WERI-Rb-1 (cell line): ENCODE measurements around the gene PPP1R12A.

Source experiments
- DNase-seq: peaks from one replicate; pipeline ENCODE4 v3.0.0-alpha.2; 2020
- H3K27ac ChIP-seq: fragments of 250-450 bp; sonication (Bioruptor Pico); 2 replicates; pipeline ENCODE4 v1.5.1; 2020; ENCODE audit warnings: mild to moderate bottlenecking, moderate library complexity
- H3K27me3 ChIP-seq: fragments of 250-450 bp; sonication (Bioruptor Pico); 2 replicates; pipeline ENCODE4 v1.5.1; 2021; ENCODE audit warnings: mild to moderate bottlenecking, low read depth, moderate library complexity; ENCODE audit not compliant: insufficient read depth, severe bottlenecking
- H3K36me3 ChIP-seq: fragments of 250-450 bp; sonication (Bioruptor Pico); 2 replicates; pipeline ENCODE4 v1.5.1; 2020; ENCODE audit warnings: mild to moderate bottlenecking, moderate library complexity
- H3K4me3 ChIP-seq: 2 replicates; pipeline ENCODE4 v1.5.1; 2011; ENCODE audit warnings: low read depth, mild to moderate bottlenecking, control low read depth, low read length
- H3K9me3 ChIP-seq: fragments of 250-450 bp; sonication (Bioruptor Pico); 2 replicates; pipeline ENCODE4 v1.5.1; 2021; ENCODE audit warnings: mild to moderate bottlenecking, moderate library complexity; ENCODE audit not compliant: severe bottlenecking
- CTCF ChIP-seq: IDR thresholded peaks from 2 replicates; pipeline ENCODE4 v1.5.1; 2011; ENCODE audit warnings: low read depth, mild to moderate bottlenecking, control low read depth, inconsistent platforms, low read length

The PPP1R12A gene

GRCh38 chr12:79843978-79844377 is 90.9 kb downstream of the PPP1R12A start:
- Histone ChIP-seq H3K27ac (no peak overlapping the region), H3K9me3 (peaks cover under 1% of the 10 kb centered on the region), H3K36me3 (peaks cover 28% of the 10 kb centered on the region)

GRCh38 chr12:79842630-79843029 is 92.3 kb downstream of the PPP1R12A start:
- Histone ChIP-seq H3K27ac (no peak overlapping the region), H3K9me3 (peaks cover 7% of the 10 kb centered on the region)

More at GRCh38 chr12:79843978-79844377, 90.9 kb downstream of the PPP1R12A start:
- no peak overlapping the region for H3K4me3 ChIP-seq
- no peak for TF ChIP-seq CTCF
- H3K27me3 ChIP-seq = no peaks in the 10 kb centered on the region
- DNase-seq = no peak

DNA sequence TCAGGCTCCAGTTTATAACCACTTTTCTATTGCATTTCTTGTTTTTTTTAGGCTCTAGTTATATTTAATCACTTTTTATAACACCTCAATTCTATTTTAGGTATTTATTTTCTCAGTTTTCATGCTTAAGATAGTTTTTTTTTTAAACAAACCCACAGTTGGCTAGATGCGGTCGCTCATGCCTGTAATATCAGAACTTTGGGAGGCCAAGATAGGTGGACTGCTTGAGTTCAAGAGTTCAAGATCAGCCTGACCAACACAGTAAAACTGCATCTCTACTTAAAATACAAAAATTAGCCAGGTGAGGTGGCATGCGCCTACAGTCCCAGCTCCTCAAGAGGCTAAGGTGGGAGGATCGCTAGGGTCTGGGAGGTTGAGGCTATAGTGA is 93.0 kb downstream of the PPP1R12A start:
- DNase-seq = no peak
- TF ChIP-seq CTCF = no peak
- Histone ChIP-seq H3K27me3 (no peaks in the 10 kb centered on the region), H3K4me3 (no peak overlapping the region), H3K27ac (no peak overlapping the region), H3K9me3 (peaks cover 7% of the 10 kb centered on the region), H3K36me3 (peaks cover 34% of the 10 kb centered on the region)

More at GRCh38 chr12:79842630-79843029, 92.3 kb downstream of the PPP1R12A start:
- H3K27me3 ChIP-seq = no peaks in the 10 kb centered on the region
- TF ChIP-seq CTCF = no peak
- no peak for DNase-seq
- H3K4me3 ChIP-seq = no peak overlapping the region
- H3K36me3 ChIP-seq = peaks cover 34% of the 10 kb centered on the region

DNA sequence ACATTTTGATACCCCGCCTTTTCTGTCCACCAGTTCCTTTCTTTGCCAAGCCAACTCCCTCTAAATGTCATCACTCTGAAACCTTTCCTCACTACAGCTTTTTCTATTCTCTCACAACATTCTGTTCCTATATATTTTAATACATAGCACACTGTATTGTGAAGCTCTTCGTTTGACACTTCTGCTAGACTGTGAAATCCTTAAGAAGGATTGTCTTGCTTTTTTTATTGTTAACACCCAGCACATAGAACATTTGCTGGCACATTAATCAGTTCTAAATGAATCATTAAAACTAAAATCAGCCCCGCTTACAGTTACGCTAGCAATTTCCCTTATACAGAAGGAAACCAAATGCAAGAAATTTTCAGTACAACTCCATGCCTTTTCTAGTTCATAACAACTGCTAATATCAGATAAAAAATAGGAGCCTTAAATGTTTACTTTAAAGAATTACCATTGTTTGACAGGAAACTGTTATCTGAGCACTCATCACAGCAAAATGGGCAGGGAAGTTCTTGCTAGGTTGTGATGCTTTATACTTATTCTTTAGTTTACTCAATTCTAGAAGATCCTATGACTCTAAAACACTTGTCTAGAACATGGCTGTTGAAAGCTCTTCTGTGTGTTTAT is 93.5 kb downstream of the PPP1R12A start:
- Histone ChIP-seq H3K27me3 (no peaks in the 10 kb centered on the region), H3K27ac (no peak overlapping the region), H3K36me3 (peaks cover 34% of the 10 kb centered on the region), H3K4me3 (no peak overlapping the region), H3K9me3 (peaks cover 7% of the 10 kb centered on the region)
- TF ChIP-seq CTCF = no peak
- DNase-seq = no peak

- TF ChIP-seq CTCF = no peak
- H3K4me3 ChIP-seq = no peak overlapping the region
- no peak overlapping the region for H3K27ac ChIP-seq
- H3K36me3 ChIP-seq = peaks cover 27% of the 10 kb centered on the region
- H3K27me3 ChIP-seq = no peaks in the 10 kb centered on the region
- peaks cover 7% of the 10 kb centered on the region for H3K9me3 ChIP-seq
- no peak for DNase-seq
Observed at GRCh38 chr12:79838359-79838758, 96.5 kb downstream of the PPP1R12A start.

GRCh38 chr12:79837575-79837974 is 97.3 kb downstream of the PPP1R12A start:
- no peak for DNase-seq
- Histone ChIP-seq H3K27me3 (no peaks in the 10 kb centered on the region), H3K27ac (no peak overlapping the region), H3K4me3 (no peak overlapping the region), H3K9me3 (peaks cover 7% of the 10 kb centered on the region), H3K36me3 (peaks cover 25% of the 10 kb centered on the region)
- no peak for TF ChIP-seq CTCF
